Measurements from ENCODE around the gene SYNE1. TPM values are rescaled to one million over a fixed set of nuclear protein-coding genes. Genes with fewer than 3 reads are reported as not detected.

SYNE1 gene
- total and polyA plus RNA-seq, 2 of the 8 experiments (the other 6 are each of a cell fraction or from before 2014, with no cell fraction given), result 2.8 to 5.5 TPM

DNA sequence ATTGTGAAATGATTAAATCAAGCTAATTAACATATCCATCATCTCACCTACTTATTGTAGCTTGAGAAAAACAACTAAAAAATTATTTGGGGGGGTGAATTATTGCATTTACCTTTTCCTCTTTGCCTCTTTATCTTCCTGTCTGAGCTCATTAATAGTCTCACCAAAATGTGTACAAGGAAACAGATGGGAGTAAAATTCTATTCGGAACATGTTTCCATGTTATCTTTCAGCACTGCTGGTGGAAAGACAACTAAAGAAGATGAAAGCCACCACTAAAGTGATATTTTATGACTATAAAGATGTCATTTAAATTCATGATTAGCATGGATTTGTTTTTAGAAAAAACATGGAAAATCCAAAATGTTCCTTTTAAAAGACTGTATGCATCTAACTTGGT is 102.6 kb downstream of the SYNE1 start:
- H2BK5ac ChIP-seq (ENCODE audit: low read depth, low read length), result no peak overlapping the region
- H3K14ac ChIP-seq (ENCODE audit: insufficient read length), result no peak overlapping the region
- H4K5ac ChIP-seq (ENCODE audit: insufficient read length, low read depth, low read length), result no peak overlapping the region
- H3K9ac ChIP-seq (replicated peaks in 1 of 4; ENCODE audit: extremely low read depth in 1 of 4, low read depth in 3 of 4, low read length in 3 of 4), result no peak overlapping the region
- no peak overlapping the region for H2AK5ac ChIP-seq (ENCODE audit: low read depth, low read length)
- no peak overlapping the region for H2BK20ac ChIP-seq (ENCODE audit: low read length)
- H3K9me3 ChIP-seq (ENCODE audit: insufficient read depth in 2 of 2, low read depth in 1 of 2, low read length in 1 of 2), result no peaks in the 10 kb centered on the region
- no peaks in the 10 kb centered on the region for H3K79me1 ChIP-seq (ENCODE audit: low read depth, low read length)
- no peak overlapping the region for H4K91ac ChIP-seq (replicated peaks; ENCODE audit: insufficient read length, low read length)
- no peak overlapping the region for H3K23ac ChIP-seq (ENCODE audit: insufficient read length)
- H4K20me1 ChIP-seq (replicated peaks in 1 of 2; ENCODE audit: control insufficient read depth in 1 of 2, insufficient read depth in 2 of 2, low read length in 2 of 2), result no peaks in the 10 kb centered on the region
- no peak overlapping the region for H2AFZ ChIP-seq (ENCODE audit: low read length)
- no peak for FAIRE-seq
- POLR2A ChIA-PET (ENCODE audit: partially characterized antibody), result no interaction called here
- H4K8ac ChIP-seq (ENCODE audit: extremely low read depth, insufficient read depth, low read length), result no peak overlapping the region
- H3K4me3 ChIP-seq (ENCODE audit: extremely low read depth in 1 of 4, insufficient read depth in 2 of 4, low read depth in 3 of 4, low read length in 4 of 4), result no peak overlapping the region
- H2BK12ac ChIP-seq (ENCODE audit: low read depth, low read length), result no peak overlapping the region
- H2BK15ac ChIP-seq (ENCODE audit: low read length), result no peak overlapping the region
- H3K79me2 ChIP-seq (ENCODE audit: control insufficient read depth in 1 of 2, insufficient read depth in 2 of 2, low read length in 2 of 2), result no peaks in the 10 kb centered on the region
- no peak overlapping the region for H3K4ac ChIP-seq (replicated peaks; ENCODE audit: insufficient read length, low read depth, low read length)
- no peak overlapping the region for H2BK120ac ChIP-seq (replicated peaks; ENCODE audit: low read depth, low read length)
- H3K27me3 ChIP-seq (replicated peaks in 1 of 4; ENCODE audit: control insufficient read depth in 3 of 4, extremely low read depth in 1 of 4, insufficient read depth in 3 of 4, low read length in 3 of 4), result no peaks in the 10 kb centered on the region
- no peaks in the 10 kb centered on the region for H3K4me1 ChIP-seq (replicated peaks in 1 of 4; ENCODE audit: control insufficient read depth in 3 of 4, insufficient read depth in 4 of 4, low read length in 3 of 4)
- no peaks in the 10 kb centered on the region for H3K36me3 ChIP-seq (ENCODE audit: control insufficient read depth in 2 of 4, insufficient read depth in 4 of 4, low read length in 3 of 4)
- no peak overlapping the region for H3K27ac ChIP-seq (ENCODE audit: low read depth, low read length)
- H3K4me2 ChIP-seq (ENCODE audit: insufficient read depth in 1 of 2, low read depth in 2 of 2, low read length in 2 of 2), result no peak overlapping the region
- H3K23me2 ChIP-seq (ENCODE audit: low read depth, low read length), result no peaks in the 10 kb centered on the region
- H3K56ac ChIP-seq (replicated peaks; ENCODE audit: insufficient read length, low read depth, low read length), result no peak overlapping the region
- CTCF ChIA-PET (ENCODE audit: partially characterized antibody), result interaction anchor here (1.8 kb wide), 1 partner anchor 10 kb away, joined by 4 read pairs; no protein-coding TSS in a partner anchor
- DNase-seq (ENCODE audit: low read depth in 1 of 2, low spot score in 2 of 2), result no peak
- no peak overlapping the region for H3K18ac ChIP-seq (ENCODE audit: extremely low read depth, low read length)
- 76% methylated on average over 1 of the region's 1 CpG; no CpG with 5 or more reads in 1 of the 2 experiments for WGBS, 2 experiments (ENCODE audit: extremely low coverage in 1 of 2, insufficient coverage in 1 of 2, insufficient read length in 1 of 2, insufficient replicate concordance in 2 of 2, low coverage in 1 of 2, low lambda C conversion rate in 2 of 2, missing lambda C conversion rate in 1 of 2)
- no peak for TF ChIP-seq JUND (IDR thresholded peaks at IDR 0.05; ENCODE audit: low read length)
- TF ChIP-seq RBBP5 (IDR thresholded peaks at IDR 0.05; ENCODE audit: borderline replicate concordance, low read depth, low read length), result no peak
- no peak for TF ChIP-seq CEBPB (IDR thresholded peaks at IDR 0.05; ENCODE audit: low read depth, low read length)
- no peak for TF ChIP-seq POU5F1 (IDR thresholded peaks at IDR 0.05; ENCODE audit: low read depth, low read length)
- TF ChIP-seq BCL11A (IDR thresholded peaks at IDR 0.05; ENCODE audit: low read depth in 2 of 2, low read length in 2 of 2), result no peak
- TF ChIP-seq MAX (IDR thresholded peaks at IDR 0.05), result no peak
- TF ChIP-seq HDAC2 (IDR thresholded peaks at IDR 0.05; ENCODE audit: borderline replicate concordance in 1 of 2, low read depth in 2 of 2, low read length in 2 of 2), result no peak
- no peak for TF ChIP-seq RXRA (IDR thresholded peaks at IDR 0.05; ENCODE audit: insufficient read depth, low read depth, low read length)
- TF ChIP-seq KDM1A (IDR thresholded peaks at IDR 0.05; ENCODE audit: borderline replicate concordance, low read length), result no peak
- no peak for TF ChIP-seq YY1 (IDR thresholded peaks at IDR 0.05; ENCODE audit: low read depth, low read length)
- no peak for TF ChIP-seq RNF2 (IDR thresholded peaks at IDR 0.05; ENCODE audit: borderline replicate concordance, low read depth, low read length, missing control alignments, poor library complexity, severe bottlenecking)
- TF ChIP-seq SP2 (IDR thresholded peaks at IDR 0.05; ENCODE audit: low read length), result no peak

All from H1 (cell line).